HG02970 (cell line): ENCODE data around the gene HTR3E.
"Not testable (repeated sequence)": the region's sequence is repeated elsewhere in the genome, so short reads cannot be mapped to it uniquely, and the experiment has no call there.

Experiments
- ATAC-seq: cut with Tn5 transposase; IDR thresholded peaks from one replicate; pipeline ENCODE4 v1.9.1; 2021; ENCODE audit warnings: mild to moderate bottlenecking, moderate library complexity, moderate number of reproducible peaks; ENCODE audit not compliant: unreplicated experiment, low FRiP score

HTR3E gene

GRCh38 chr3:184096811-184097383 lies at the start of gene HTR3E:
HTR3E (plus strand) TSS chr3:184097064; CDS start chr3:184097530, 466 bp downstream.
- no peak for ATAC-seq

- no peak for ATAC-seq
Observed at GRCh38 chr3:184050217-184050847, 46.5 kb upstream of the HTR3E start.

GRCh38 chr3:184052767-184053166 lies 44.1 kb upstream of the HTR3E start, which contains the start of gene HTR3C:
HTR3C (plus strand) TSS chr3:184053047; CDS start chr3:184053081, 34 bp downstream.
- no peak for ATAC-seq

- ATAC-seq, result no peak
Observed at GRCh38 chr3:184058029-184058428, 38.8 kb upstream of the HTR3E start.

- no peak for ATAC-seq
Observed at GRCh38 chr3:184059424-184059823, 37.4 kb upstream of the HTR3E start.

- no peak for ATAC-seq
Observed at GRCh38 chr3:184062637-184063036, 34.2 kb upstream of the HTR3E start.

GRCh38 chr3:184066211-184066610 lies 30.7 kb upstream of the HTR3E start:
- no peak for ATAC-seq

- no peak for ATAC-seq
Observed at GRCh38 chr3:184067573-184068055, 29.2 kb upstream of the HTR3E start.

GRCh38 chr3:184068344-184068743 lies 28.5 kb upstream of the HTR3E start:
- no peak for ATAC-seq

GRCh38 chr3:184071142-184071541 lies 25.7 kb upstream of the HTR3E start:
- not testable (repeated sequence) for ATAC-seq

GRCh38 chr3:184073621-184074020 lies 23.2 kb upstream of the HTR3E start:
- no peak for ATAC-seq

GRCh38 chr3:184075901-184076300 lies 21.0 kb upstream of the HTR3E start:
- no peak for ATAC-seq

GRCh38 chr3:184077881-184078280 lies 19.0 kb upstream of the HTR3E start:
- ATAC-seq, result no peak

- ATAC-seq, result no peak
Observed at GRCh38 chr3:184078851-184079250, 18.0 kb upstream of the HTR3E start.

GRCh38 chr3:184081116-184081830 lies 15.6 kb upstream of the HTR3E start:
- ATAC-seq, result no peak

- ATAC-seq, result no peak
Observed at GRCh38 chr3:184082034-184082433, 14.8 kb upstream of the HTR3E start.

- no peak for ATAC-seq
Observed at GRCh38 chr3:184082465-184082864, 14.4 kb upstream of the HTR3E start.

GRCh38 chr3:184085389-184085852 lies 11.4 kb upstream of the HTR3E start:
- ATAC-seq, result no peak

GRCh38 chr3:184092199-184092598 lies 4.7 kb upstream of the HTR3E start:
- ATAC-seq, result no peak

GRCh38 chr3:184097556-184097955 lies 692 bp downstream of the HTR3E start:
- ATAC-seq, result no peak
